Renal cortical epithelial cell (primary cell): ENCODE data around the gene DISP2. TPM values are rescaled to one million over a fixed set of nuclear protein-coding genes. Genes with fewer than 3 reads are reported as not detected.

Experiments used
- DNase-seq: peaks from one replicate; pipeline ENCODE4 v3.0.0-alpha.2; 2011; ENCODE audit warnings: low read depth
- total RNA-seq: library from RNA; depleted of rRNA; stranded (reverse); fragments of >200 nt; gene quantifications from 2 replicates; pipeline ENCODE4 v1.2.3, GENCODE V29; 2014

DISP2 gene
- total RNA-seq, 1 donor from 2014 or later = 0.25 TPM

- no peak for DNase-seq
Observed at GRCh38 chr15:40365016-40365415, 7.0 kb downstream of the DISP2 start.

- no peak for DNase-seq
Observed at GRCh38 chr15:40365624-40366456, 7.8 kb downstream of the DISP2 start.

GRCh38 chr15:40366457-40367370 lies 8.7 kb downstream of the DISP2 start:
- no peak for DNase-seq

- no peak for DNase-seq
Observed at GRCh38 chr15:40367371-40367685, 9.3 kb downstream of the DISP2 start.

- peak; percentile 72 for DNase-seq
Observed at GRCh38 chr15:40367686-40368611, 9.9 kb downstream of the DISP2 start.

GRCh38 chr15:40368719-40369473 lies 10.9 kb downstream of the DISP2 start:
- no peak for DNase-seq

GRCh38 chr15:40369474-40369869 lies 11.5 kb downstream of the DISP2 start:
- no peak for DNase-seq

GRCh38 chr15:40369971-40370370 lies 12.0 kb downstream of the DISP2 start:
- DNase-seq = no peak

- DNase-seq = no peak
Observed at GRCh38 chr15:40372981-40373380, 15.0 kb downstream of the DISP2 start.

- no peak for DNase-seq
Observed at GRCh38 chr15:40377606-40378005, 19.6 kb downstream of the DISP2 start.

GRCh38 chr15:40379374-40379773 lies 21.4 kb downstream of the DISP2 start:
- no peak for DNase-seq

- peak; percentile 92 for DNase-seq
Observed at GRCh38 chr15:40379853-40380252, 21.8 kb downstream of the DISP2 start.

- DNase-seq = no peak
Observed at GRCh38 chr15:40380636-40381035, 22.6 kb downstream of the DISP2 start.

- no peak for DNase-seq
Observed at GRCh38 chr15:40381818-40382529, 24.0 kb downstream of the DISP2 start.

- peak; percentile 88 for DNase-seq
Observed at GRCh38 chr15:40382580-40383456, 24.8 kb downstream of the DISP2 start, which contains the start of gene KNSTRN. Gene KNSTRN (plus strand): TSS chr15:40382721. CDS start chr15:40382836, 115 bp downstream.

GRCh38 chr15:40386480-40386879 lies 28.5 kb downstream of the DISP2 start:
- no peak for DNase-seq

GRCh38 chr15:40388941-40389823 lies 31.2 kb downstream of the DISP2 start:
- no peak for DNase-seq
